ENCODE data around the gene TCHH.
"Not testable (repeated sequence)": the region's sequence is repeated elsewhere in the genome, so short reads cannot be mapped to it uniquely, and the experiment has no call there.

Gene TCHH

DNA sequence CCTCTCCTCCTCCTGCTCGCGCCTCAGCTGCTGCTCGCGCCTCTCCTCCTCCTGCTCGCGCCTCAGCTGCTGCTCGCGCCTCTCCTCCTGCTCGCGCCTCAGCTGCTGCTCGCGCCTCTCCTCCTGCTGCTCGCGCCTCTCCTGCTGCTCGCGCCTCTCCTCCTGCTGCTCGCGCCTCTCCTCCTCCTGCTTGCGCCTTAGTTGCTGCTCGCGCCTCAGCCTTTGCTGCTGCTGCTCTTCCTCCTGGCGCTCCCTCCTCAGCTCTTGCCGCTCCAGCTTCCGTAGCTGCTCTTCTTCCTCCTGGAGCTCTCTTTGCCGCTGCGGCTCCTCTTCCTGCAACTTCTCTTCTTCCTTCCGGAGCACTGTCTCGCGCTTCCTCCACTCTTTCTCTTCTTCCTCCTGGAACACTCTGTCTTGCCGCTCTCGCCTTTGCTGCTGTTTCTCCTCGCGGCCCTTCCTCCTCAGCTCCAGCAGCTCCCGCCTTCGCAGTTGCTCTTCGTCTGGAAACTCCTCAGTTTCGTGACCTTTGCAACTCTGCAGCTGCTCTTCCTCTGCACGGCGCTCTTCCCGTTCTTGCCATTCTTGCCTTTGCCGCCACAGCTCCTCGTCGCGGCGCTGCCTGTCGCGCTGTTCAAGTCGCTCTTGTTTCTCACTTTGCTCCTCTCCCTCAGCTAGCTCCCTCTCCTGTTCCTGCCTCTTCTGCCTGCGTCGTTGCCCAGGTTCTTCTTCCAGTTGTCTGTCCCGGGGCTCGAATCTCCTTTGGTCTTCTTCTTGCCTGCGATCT, 3.0 kb downstream of the TCHH start:
- DNase-seq, result peak; percentile 21

DNA sequence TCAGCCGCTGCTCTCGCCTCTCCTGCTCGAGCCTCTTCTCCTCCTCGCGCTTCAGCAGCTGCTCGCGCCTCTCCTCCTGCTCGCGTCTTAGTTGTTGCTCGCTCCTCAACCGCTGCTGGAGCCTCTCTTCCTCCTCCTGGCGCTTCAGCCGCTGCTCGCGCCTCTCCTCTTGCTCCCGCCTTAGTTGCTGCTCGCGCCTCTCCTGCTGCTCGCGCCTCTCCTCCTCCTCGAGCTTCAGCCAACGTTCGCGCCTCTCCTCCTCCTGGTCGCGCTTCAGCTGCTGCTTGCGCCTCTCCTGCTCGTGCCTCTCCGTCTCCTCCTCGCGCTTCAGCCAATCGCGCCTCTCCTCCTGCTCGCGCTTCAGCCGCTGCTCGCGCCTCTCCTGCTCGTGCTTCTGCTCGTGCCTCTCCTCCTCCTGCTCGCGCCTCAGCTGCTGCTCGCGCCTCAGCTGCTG, 3.7 kb downstream of the TCHH start:
- peak; percentile 75 for DNase-seq

DNA sequence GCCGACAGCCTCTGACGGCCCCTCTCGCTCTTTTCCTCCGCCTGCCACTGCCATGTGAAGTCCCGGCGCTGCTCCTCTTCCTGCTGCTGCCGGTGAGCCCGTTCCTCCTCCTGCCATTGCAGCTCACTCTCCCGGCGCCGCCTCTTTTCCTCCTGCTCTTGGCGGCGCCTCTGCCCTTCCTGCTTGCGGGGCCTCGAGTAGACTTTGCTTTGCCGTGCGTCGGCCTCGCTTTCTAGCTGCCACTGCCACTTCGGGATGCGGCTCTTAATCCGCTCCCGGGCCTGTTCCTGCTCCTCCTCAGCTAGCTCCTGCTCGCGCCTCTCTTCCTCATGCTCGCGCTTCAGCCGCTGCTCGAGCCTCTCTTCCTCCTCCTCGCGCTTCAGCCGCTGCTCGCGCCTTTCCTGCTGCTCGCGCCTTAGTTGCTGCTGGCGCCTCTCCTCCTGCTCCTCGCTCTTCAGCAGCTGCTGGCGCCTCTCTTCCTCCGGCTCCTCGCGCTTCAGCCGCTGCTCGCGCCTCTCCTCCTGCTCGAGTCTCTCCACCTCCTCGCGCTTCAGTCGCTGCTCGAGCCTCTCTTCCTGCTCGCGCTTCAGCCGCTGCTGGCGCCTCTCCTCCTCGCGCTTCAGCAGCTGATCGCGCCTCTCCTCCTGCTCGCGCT, 4.3 kb downstream of the TCHH start:
- DNase-seq, result peak; percentile 50

DNA sequence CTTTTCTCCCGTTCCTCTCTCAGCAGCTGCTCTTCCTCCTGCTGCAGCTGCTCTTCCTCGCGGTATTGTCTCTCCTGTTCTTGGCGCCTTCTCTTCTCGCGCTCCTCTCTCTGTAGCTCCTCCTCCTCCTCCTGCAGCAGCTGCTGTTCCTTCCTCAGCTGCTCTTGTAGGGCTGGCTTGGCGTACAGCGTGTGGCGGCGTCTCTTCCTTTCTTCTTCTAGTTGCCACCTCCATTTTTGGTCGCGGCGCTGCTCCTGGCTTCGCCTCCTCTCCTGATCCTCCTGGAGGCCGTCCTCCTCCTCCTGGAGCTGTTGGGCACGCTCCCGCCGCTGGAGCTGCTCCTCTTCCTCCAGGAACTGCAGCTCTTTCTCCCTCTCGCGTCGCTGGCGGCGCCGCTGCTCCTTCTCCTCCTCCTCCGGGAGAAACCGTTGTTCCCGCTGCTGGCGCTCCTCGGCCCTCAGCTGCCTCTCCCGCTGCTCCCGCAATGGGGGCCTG, 4.8 kb downstream of the TCHH start:
- no peak for DNase-seq

DNA sequence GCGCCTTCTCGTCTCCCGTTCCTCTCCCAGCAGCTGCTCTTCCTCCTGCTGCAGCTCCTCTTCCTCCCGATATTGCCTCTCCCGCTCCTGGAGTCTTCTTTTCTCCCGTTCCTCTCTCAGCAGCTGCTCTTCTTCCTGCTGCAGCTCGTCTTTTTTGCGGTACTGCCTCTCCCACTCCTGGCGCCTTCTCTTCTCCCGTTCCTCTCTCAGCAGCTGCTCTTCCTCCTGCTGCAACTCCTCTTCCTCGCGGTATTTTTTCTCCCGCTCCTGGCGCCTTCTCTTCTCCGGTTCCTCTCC, 5.3 kb downstream of the TCHH start:
- no peak for DNase-seq

DNA sequence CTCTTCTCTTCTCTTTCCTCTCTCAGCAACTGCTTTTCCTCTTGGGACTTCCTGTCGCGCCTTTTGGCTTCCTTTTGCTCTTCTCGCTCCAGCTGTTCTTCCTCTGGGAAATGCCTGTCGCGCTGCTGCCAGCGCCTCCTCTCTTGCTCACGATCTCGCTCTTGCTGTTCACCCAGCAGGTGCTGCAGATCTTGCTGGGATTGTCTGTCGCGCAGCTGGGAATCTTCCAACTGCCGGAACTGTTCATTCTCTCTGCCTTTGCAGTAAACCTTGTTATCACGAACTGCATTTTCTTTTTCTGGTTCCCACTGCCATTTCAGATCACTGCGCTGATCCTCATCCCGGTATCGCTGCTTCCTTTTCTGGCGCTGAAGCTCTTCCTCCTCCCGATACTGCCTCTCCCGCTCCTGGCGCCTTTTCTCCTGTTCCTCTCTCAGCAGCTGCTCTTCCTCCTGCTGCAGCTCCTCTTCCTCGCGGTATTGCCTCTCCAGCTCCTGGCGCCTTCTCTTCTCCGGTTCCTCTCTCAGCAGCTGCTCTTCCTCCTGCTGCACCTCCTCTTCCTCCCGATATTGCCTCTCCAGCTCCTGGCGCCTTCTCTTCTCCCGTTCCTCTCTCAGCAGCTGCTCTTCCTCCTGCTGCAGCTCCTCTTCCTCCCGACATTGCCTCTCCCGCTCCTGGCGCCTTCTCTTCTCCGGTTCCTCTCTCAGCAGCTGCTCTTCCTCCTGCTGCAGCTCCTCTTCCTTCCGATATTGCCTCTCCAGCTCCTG, 5.8 kb downstream of the TCHH start:
- DNase-seq, result no peak

DNA sequence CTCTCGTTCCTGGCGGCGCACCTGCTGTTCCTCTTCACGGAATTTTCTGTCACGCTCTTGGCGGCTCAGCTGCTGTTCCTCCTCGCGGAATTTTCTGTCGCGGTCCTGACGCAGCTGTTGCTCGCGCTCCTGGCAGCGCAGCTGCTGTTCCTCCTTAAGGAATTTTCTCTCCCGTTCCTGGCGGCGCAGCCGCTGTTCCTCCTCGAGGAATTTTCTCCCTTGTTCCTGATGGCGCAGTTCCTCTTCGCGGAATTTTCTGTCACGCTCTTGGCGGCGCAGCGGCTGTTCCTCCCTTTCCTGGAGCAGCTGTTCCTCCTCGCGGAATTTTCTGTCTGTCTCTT, 6.4 kb downstream of the TCHH start:
- DNase-seq, result no peak

DNA sequence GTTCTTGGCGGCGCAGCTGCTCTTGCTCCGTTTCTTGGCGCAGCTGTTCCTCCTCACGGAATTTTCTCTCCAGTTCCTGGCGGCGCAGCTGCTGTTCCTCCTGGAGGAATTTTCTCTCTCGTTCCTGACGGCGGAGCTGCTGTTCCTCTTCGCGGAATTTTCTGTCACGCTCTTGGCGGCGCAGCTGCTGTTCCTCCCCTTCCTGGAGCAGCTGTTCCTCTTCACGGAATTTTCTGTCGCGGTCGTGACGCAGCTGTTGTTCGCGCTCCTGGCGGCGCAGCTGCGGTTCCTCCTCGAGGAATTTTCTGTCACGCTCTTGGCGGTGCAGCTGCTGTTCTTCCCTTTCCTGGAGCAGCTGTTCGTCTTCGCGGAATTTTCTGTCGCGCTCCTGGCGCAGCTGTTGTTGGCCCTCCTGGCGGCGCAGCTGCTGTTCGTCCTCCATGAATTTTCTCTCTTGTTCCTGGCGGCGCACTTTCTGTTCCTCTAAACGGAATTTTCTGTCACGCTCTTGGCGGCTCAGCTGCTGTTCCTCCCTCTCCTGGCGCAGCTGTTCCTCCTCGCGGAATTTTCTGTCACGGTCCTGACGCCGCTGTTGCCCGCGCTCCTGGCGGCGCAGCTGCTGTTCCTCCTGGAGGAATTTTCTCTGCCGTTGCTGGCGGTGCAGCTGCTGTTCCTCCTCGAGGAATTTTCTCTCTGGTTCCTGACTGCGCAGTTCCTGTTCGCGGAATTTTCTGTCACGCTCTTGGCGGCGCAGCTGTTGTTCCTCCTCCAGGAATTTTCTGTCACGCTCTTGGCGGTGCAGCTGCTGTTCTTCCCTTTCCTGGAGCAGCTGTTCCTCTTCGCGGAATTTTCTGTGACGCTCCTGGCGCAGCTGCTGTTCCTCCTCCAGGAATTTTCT, 7.0 kb downstream of the TCHH start:
- no peak for DNase-seq

DNA sequence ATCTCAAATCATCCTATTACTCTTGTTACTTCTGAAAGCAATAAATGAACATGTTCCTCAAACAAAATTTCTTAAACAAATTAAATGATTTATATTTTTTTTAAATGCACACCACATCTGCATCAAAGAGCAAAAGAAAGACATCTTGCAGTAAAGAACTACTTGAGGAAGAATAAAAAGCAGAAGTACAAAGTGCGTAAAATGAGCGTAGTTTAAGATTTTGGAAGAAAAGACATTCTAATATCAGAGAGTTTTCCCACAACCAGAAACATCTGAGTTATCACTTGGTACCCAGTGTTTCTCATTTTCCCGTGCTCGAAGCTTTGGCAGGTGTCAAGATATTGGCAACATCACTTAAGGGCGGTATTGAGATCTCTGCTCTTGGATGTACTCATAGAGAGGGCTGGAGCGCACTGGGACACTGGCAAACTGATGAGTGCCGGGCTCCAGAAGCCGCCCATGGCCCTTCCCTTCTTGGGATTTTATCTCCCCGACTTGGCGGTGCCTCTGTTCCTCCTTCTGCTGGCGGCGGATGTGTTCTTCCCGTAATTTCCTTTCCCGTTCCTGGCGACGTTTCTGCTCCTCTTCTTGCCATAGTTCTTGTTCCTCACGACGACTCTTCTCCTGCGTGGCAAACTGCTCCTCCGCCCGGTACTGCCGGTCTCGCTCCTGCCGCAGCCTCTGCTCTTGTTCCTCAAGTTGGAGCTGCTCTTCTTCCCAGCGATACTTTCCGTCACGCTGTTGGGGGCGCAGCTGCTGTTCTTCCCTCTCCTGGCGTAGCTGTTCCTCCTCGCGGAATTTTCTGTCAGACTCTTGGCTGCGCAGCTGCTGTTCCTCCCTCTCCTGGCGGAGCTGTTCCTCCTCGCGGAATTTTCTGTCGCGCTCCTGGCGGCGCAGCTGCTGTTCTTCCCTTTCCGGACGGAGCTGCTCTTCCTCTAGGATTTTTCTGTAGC, 7.9 kb downstream of the TCHH start:
- DNase-seq, result no peak

DNA sequence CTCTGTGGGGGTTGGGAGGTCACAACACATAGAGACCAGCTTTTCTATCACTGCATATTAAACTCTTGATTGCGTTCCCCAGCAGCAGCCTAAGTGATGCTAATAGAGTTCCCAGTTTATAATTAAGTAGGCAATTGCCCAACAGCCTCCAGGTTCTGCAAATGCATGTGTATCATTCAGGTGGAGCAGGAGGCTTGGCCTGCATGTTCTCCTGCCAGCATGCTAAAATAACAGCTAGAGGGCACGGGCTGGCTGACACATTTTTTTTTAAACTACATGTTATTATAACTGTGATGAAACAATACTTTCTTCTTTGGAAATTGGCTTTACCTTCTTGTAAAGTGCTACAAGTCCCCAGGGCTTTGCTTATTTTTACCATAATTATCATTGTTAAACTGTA, 10.4 kb downstream of the TCHH start:
- DNase-seq, result no peak

DNA sequence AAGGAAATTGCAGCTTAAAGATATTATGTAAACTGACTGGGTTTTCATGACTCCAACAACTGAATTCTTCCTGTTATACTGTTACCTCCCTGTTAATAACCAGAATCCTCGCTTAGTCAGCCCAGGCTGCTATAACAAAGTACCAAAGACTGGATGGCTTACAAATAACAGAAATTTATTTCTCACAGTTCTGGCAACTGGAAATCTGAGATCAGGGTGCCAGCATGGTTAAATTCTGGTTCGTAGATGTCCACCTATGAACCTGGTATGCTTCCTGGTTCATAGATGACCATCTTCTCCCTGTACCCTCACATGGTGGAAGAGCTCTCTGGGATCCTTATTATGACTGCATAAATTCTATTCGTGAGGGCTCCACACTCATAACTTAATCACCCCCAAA, 18.3 kb downstream of the TCHH start:
- no peak for DNase-seq

DNA sequence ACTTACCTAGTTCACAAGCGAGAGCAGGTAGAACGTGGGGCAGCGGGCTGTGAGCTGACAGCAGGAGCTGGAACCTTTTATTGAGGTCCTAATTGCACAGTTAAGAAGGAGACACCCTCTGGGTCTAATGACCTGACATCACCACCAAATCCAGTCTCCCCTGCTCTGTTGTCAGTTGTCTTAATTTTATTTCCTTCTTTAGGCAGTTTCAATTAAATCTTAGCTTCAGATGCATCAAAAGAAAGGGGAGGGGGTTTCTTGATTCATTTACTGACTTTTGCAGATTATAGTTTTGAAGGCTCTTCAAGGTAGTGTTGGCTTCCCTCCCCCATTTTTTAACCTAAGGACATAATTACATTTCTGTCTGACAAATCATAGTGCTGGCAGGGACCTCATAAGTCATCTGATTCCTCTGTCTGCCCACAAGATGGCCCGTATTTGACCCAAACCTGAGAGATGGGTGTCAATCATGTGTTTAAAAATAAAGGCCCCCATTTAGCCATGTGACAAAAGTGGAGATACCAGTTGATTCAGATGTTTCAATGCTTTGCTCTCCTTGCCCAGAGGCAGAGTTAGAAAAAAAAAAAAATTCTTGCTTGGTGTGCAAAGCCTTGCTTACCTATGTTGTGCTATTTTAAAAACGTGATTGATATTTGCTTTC, 26.1 kb downstream of the TCHH start, which contains the start of gene TCHHL1:
TSS of gene TCHHL1 (minus strand) at position 51 of the 661 bp plus-strand sequence. CDS start 921 bp downstream, outside the sequence.
- DNase-seq, result no peak

DNA sequence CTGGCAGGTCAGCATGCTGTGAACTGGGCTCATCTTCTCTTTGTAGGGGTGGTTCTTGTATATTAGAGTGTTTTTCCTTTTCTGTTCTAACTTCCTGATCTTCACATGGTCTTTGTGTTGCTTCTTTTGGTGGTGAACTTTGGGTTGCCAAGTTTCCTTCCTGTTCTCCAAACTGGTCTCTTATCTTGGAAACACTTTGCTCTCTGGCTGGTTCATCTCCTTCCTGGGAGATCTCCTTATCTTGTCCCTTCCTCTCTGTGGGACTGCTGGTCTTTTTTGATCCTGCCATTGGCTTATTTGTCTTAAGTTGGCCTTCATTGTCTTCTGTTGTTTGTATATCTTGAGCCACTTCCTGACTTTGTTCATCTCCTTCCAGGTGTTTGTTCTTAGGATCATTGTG, 28.5 kb downstream of the TCHH start:
- no peak for DNase-seq

DNA sequence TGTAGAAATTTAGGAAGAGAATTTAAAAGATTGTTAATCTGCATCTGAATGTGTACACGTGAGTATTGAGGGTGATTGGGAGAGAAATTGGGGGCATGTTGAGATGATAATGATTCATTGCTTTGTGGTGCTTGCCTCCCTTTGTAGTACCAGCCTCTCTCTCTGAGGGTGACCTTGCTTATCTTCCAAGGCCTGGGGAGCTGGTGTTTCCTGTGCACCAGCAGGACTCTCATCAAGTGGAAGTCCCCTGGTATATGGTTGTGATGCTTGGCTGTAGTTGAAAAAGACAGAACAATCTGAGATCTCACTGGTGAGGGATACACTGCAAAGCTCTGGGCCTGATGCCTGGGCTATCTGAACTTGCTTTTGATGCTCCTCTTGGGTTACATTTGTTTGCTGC, 30.4 kb downstream of the TCHH start:
- no peak for DNase-seq

DNA sequence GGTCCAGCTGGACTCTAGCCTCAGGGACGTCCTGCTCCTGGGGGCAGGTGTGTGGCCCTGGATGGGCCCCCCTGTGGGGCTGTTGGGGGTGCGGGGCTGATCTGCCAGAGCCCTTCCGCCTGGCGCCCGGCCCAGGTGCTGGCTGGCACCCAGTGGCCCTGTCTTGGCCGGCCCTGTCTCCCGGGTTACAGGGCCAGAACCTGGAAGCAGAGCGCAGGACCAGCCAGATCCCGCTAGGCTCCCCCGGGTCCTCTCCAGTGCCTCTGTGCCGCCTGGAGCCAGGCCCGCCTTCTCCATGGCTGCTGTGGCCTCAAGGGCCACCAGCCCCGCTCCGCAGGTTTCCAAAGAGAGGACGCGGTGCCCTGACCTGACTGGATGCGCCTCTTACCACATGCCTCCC, 34.2 kb downstream of the TCHH start:
- DNase-seq, result not testable (repeated sequence)

DNA sequence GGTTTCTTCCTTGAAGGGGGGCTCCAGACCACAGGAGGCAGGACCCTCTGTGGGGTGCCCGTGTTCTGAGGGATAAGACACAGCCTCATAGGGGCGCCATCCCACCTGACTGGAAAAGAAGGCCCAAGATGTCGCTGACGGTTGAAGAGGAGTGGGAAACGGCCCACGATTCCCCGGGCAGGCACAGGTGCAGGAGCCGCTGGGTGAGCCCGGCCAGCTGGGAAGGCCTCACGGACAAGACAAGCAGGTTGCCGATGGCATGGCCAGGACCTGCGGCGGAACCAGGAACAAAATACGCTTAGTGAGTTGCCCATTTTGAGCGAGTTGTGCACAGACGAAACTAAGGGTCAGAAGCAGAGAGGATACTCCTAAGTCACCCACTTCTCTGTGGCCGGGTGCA, 34.8 kb downstream of the TCHH start:
- DNase-seq, result not testable (repeated sequence)

DNA sequence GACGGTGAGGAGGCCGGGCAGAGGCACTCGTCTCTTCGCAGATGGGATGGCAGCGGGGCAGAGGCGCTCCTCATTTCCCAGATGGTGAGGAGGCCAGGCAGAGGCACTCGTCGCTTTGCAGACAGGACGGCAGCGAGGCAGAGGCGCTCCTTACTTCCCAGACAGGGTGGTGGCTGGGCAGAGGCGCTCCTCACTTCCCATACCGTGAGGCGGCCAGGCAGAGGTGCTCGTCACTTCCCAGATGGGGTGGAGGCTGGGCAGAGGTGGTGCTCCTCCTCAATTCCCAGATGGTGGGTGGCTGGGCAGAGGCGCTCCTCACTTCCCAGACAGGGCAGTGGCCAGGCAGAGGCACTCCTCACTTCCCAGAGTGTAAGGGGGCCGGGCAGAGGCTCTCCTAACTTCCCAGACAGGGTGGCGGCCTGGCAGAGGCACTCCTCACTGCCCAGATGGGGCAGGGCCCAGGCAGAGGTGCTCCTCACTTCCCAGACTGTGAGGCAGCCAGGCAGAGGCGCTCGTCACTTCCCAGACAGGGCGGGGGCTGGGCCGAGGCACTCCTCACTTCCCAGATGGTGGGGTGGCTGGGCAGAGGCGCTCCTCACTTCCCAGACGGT, 36.3 kb downstream of the TCHH start:
- DNase-seq, result no peak

DNA sequence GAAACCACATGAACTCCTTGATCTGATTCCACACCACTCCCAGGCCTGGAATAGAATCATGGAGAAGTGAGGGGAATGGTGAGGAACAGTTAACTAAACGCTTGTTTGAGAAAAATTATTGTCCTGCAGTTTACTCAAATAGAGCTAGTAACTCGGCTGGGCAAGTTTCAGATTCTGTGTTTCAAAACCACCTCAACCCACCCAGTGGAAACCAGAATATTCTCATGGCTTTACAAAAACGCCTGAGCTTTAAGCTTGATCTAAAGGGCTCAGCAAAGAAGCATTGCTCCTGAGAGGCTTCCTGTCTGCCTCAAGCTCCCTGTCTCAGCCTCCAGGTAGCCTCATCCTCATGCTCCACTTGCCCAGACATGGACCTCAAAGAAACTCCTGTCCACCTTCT, 42.9 kb downstream of the TCHH start:
- no peak for DNase-seq

DNA sequence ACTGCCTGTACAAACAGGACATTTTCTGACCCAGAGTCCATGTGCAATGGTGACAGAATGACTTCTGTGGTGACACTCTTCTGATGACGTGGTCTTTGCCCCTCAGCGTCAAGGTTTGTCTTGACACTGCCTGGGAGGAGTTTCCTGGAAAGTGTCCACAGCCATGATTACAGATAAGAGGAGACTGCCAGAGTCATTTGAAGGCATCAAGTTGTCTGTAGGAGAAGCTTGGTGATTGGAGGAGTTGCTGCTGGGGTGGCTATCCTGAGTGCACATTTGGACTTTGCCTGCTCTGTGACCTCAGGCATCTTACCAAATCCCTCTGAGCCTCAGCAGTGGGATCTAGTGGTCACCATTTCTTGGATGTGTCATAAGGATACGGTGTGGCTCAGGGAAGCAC, 44.1 kb downstream of the TCHH start:
- DNase-seq, result no peak

DNA sequence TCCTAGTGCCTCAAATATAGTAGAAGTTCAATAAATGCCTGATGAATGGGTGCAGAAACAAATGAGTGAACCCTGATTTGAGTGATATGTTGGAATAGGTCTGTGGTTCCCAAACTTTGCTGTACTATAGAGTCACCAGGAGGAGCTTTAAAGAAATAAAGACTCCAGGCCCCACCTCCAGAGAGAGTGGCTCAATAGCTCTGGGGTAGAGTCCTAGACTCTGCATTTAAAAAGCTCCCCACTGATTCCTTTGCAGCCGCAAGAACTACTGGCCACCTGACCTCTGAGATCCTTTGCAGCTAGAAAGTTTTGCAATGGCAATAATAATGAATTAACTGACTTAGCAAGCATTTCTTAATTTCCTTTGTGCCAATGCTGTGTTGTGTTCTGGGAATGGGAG, 47.3 kb downstream of the TCHH start:
- DNase-seq, result no peak

DNA sequence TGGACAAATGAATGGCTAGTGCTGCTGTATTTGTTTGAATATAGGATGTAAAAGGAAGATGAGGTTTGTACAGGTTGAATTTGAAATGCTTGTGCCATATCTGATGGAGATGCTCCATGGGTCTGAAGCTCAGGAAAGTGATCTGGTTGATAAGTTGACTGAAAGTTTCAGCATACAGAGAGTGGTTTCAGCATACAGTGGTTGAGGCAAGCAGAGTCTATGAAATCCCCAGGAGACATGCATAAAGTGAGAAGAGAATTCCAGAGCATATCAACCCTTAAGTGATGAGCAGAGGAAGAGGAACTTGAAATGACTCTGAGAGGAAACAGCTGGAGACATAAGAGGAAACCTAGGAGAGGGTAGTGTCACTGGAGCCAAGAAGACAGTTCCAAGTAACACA, 48.1 kb downstream of the TCHH start:
- DNase-seq, result no peak

Data from NCI-H1694 (cell line).